T-cell (primary cell): Measurements from ENCODE around the gene MKNK2. TPM values are rescaled to one million over a fixed set of nuclear protein-coding genes. Genes with fewer than 3 reads are reported as not detected.

ENCODE experiments used
- ATAC-seq, 4 experiments: fragments of 200-7000 bp in 3 of 4; fragments of 150-1000 bp in 1 of 4; cut with Tn5 transposase; replicated peaks in 1 of 4; 1 replicate in 3 of 4; 2 replicates in 1 of 4; pipeline ENCODE4 v1.10.0; 2021; ENCODE audit warnings: moderate library complexity in 3 of 4, mild to moderate bottlenecking in 2 of 4, moderate number of reproducible peaks in 1 of 4
- CTCF ChIA-PET, 2 donors: fragments of 300-600 bp; sonication (Branson Sonifier 250); formaldehyde crosslinking; loops; one replicate each; lab custom pipeline; 2022; ENCODE audit warnings: antibody characterized with exemption in 2 of 2; lab: Charles Lee
- POLR2A ChIA-PET, 2 donors: fragments of 300-600 bp; sonication (Branson Sonifier 250); formaldehyde crosslinking; loops; one replicate each; lab custom pipeline; 2022; ENCODE audit warnings: antibody characterized with exemption in 2 of 2; lab: Charles Lee
- DNase-seq, 35 experiments: peaks; one replicate each; pipeline versions ENCODE4 v3.0.0 to v3.0.0-alpha.2; 2013 to 2023
- H3K27ac ChIP-seq: one replicate; pipeline ENCODE4 v1.5.1; 2013; ENCODE audit warnings: low read length
- H3K27me3 ChIP-seq, 2 experiments: replicated peaks in 1 of 2; 1 replicate in 1 of 2; 2 replicates in 1 of 2; pipeline versions ENCODE4 v1.6.1 to v1.7.0; 2013; ENCODE audit warnings: low read length in 1 of 2, mixed read lengths in 1 of 2; ENCODE audit not compliant: control insufficient read depth in 2 of 2, insufficient read depth in 2 of 2; ENCODE audit errors: extremely low read depth in 1 of 2
- H3K36me3 ChIP-seq, 2 donors: 1 replicate in 1 of 2; 2 replicates in 1 of 2; pipeline versions ENCODE4 v1.6.1 to v1.7.0; 2013; ENCODE audit warnings: low read length in 1 of 2; ENCODE audit not compliant: control insufficient read depth in 2 of 2, insufficient read depth in 1 of 2; ENCODE audit errors: extremely low read depth in 1 of 2
- H3K4me1 ChIP-seq, 2 experiments: 1 replicate in 1 of 2; 2 replicates in 1 of 2; pipeline versions ENCODE4 v1.6.1 to v1.7.0; 2013; ENCODE audit warnings: low read length in 2 of 2, mixed read lengths in 1 of 2; ENCODE audit not compliant: insufficient read depth in 2 of 2, control insufficient read depth in 1 of 2; ENCODE audit errors: extremely low read depth in 1 of 2
- H3K4me3 ChIP-seq, 2 donors: 1 replicate in 1 of 2; 2 replicates in 1 of 2; pipeline versions ENCODE4 v1.5.1 to v1.7.0; 2013; ENCODE audit warnings: mild to moderate bottlenecking in 2 of 2, low read length in 1 of 2, moderate library complexity in 1 of 2; ENCODE audit not compliant: control insufficient read depth in 1 of 2; ENCODE audit errors: extremely low read depth in 1 of 2
- H3K9me3 ChIP-seq: 2 replicates; pipeline ENCODE4 v1.7.0; 2013
- H3K27ac Mint-ChIP-seq, 2 donors: one replicate each; pipeline ENCODE4 v1.8.0; 2020 to 2021; ENCODE audit warnings: mild to moderate bottlenecking in 2 of 2, mixed read lengths in 2 of 2
- H3K27me3 Mint-ChIP-seq, 2 donors: one replicate each; pipeline ENCODE4 v1.8.0; 2021 to 2022; ENCODE audit warnings: mixed read lengths in 2 of 2
- H3K36me3 Mint-ChIP-seq: one replicate; pipeline ENCODE4 v1.8.0; 2021; ENCODE audit warnings: mixed read lengths
- H3K4me1 Mint-ChIP-seq, 3 donors: one replicate each; pipeline ENCODE4 v1.8.0; 2020 to 2022; ENCODE audit warnings: mixed read lengths in 3 of 3, mild to moderate bottlenecking in 1 of 3
- H3K4me3 Mint-ChIP-seq, 3 donors: one replicate each; pipeline ENCODE4 v1.8.0; 2020 to 2022; ENCODE audit warnings: mild to moderate bottlenecking in 3 of 3, mixed read lengths in 3 of 3, moderate library complexity in 3 of 3
- H3K9me3 Mint-ChIP-seq, 3 donors: one replicate each; pipeline ENCODE4 v1.8.0; 2020 to 2022; ENCODE audit warnings: mixed read lengths in 3 of 3
- WGBS: methylation state at CpG from one replicate; pipeline ENCODE4 v1.1.5; 2013; ENCODE audit warnings: missing lambda C conversion rate; ENCODE audit not compliant: insufficient coverage; 5-methylcytosine and 5-hydroxymethylcytosine counted together
- total RNA-seq, 35 experiments: library from RNA in 6 of 35; stranded (reverse) in 6 of 35; fragments of 120-200 nt in 1 of 35; gene quantifications; one replicate each; pipeline versions ENCODE4 v1.2.1 to v1.2.4 and lab custom pipeline; 2013 to 2026

MKNK2 gene
- total RNA-seq, 5 donors from 2014 or later (not counting 1 experiment from before 2014, with no cell fraction given): 196 to 242 (median 234) TPM

DNA sequence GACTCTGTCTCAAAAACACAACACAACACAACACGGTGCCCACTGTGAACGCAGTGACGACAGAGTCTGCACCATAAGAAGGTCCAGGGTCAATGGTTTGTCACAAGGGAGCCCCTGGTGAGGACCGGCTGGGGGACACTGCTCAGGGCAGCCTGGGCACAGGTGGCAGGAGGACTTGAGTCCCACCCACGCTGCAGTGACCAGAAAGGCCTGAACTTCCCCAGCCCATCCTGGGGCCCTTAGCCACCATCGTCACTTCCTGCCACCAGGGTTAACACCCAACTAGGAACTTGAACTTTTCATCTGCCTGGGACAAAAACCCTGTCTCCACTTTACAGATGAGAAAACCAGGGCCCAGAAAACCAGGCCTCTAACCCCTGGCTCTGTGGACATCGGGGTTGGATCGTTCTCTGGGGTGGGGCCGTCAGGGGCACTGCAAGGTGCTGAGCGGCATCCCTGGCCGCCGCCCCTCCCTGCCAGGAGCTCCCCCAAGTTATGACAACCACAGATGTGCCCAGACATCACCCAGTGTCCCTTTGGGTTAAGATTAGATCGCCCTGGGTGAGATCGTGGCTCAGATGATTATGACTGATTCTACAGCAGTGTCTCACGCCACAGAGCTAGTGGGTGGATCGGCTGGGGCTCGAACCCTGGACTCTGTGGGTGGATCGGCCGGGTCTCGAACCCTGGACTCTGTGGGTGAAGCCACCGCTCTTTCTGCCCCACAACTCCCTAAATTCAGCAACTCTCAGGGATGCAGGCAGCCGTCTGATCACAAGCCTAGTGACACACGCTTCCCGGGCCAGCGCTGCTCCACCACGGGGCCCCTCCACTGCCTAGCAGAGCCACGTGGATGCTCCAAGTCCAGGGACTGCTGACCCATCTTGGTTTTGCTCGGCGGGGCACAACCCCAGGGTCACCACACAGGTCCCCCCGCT lies 31.1 kb upstream of the MKNK2 start:
- peaks cover 59 to 71% (median 69%) of the 10 kb centered on the region in 3 donors for H3K4me1 Mint-ChIP-seq
- H3K36me3 Mint-ChIP-seq: peaks cover 19% of the 10 kb centered on the region
- H3K27ac Mint-ChIP-seq: peak overlapping the region; percentile 99
- peak overlapping the region; percentile 92 to 99 for H3K4me3 ChIP-seq
- DNase-seq (peak in 33 of 35 experiments; percentile 36 to 76 (median 56)), ATAC-seq (peak in 3 of 4 experiments; percentile 19 to 30 (median 27))
- peak overlapping the region; percentile 98 to 99 (median 99) for H3K4me3 Mint-ChIP-seq
- ChIA-PET CTCF (interaction anchor here in 1 of 2 donors (0.6 to 1.0 kb wide), 2 partner anchors 8 to 40 kb away, joined by 3 to 4 read pairs; no protein-coding TSS in a partner anchor), POLR2A (interaction anchor here in 1 of 2 donors (0.6 kb wide), 1 partner anchor 39 kb away, joined by 4 read pairs; no protein-coding TSS in a partner anchor)
- H3K9me3 Mint-ChIP-seq: no peaks in the 10 kb centered on the region
- H3K27me3 Mint-ChIP-seq: no peaks in the 10 kb centered on the region
- H3K36me3 ChIP-seq: peaks cover 11 to 47% of the 10 kb centered on the region in 2 donors
- H3K4me1 ChIP-seq: peaks cover 23 to 89% of the 10 kb centered on the region in 2 experiments
- 13% methylated on average over 26 of the region's 30 CpGs for WGBS
- no peaks in the 10 kb centered on the region for H3K27me3 ChIP-seq
- H3K27ac ChIP-seq: peak overlapping the region; percentile 97
- H3K9me3 ChIP-seq: no peaks in the 10 kb centered on the region

DNA sequence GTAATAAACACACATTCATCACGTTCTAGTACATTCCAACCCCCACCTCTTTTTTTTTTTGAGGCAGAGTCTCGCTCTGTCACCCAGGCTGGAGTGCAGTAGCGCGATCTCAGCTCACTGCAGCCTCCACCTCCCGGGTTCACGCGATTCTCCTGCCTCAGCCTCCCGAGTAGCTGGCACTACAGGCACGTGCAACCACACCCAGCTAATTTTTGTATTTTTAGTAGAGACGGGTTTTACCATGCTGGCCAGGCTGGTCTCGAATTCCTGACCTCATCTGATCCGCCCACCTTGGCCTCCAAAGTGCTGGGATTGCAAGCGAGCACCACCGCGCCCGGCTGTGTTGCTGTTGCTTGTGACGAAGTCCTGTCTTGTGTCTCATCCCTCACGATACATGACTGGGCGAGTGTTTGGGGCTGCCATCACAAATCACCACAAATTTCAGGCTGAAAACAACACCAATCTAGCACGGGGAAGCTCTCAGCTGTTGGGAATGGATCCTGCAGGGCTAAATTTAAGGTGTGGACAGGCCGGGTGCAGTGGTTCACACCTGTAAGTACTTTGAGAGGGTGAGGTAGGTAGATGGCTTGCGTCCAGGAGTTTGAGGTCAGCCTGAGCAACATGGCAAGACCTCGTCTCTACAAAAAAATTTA lies 29.4 kb upstream of the MKNK2 start:
- H3K36me3 Mint-ChIP-seq: peaks cover 19% of the 10 kb centered on the region
- ATAC-seq: no peak
- WGBS: 41% methylated on average over 11 of the region's 23 CpGs
- H3K4me3 ChIP-seq: no peak overlapping the region
- H3K27ac ChIP-seq: peak overlapping the region; percentile 62
- H3K9me3 Mint-ChIP-seq: no peaks in the 10 kb centered on the region
- peak overlapping the region; percentile 98 to 99 (median 99) for H3K4me3 Mint-ChIP-seq
- peak overlapping the region; percentile 99 for H3K27ac Mint-ChIP-seq
- peaks cover 14 to 82% of the 10 kb centered on the region in 2 experiments for H3K4me1 ChIP-seq
- H3K27me3 Mint-ChIP-seq: no peaks in the 10 kb centered on the region
- no peaks in the 10 kb centered on the region for H3K9me3 ChIP-seq
- ChIA-PET CTCF (interaction anchor here in 1 of 2 donors (0.6 kb wide), 1 partner anchor 630 kb away, joined by 3 read pairs; no protein-coding TSS in a partner anchor), POLR2A (no interaction called here)
- peaks cover 47 to 59% (median 58%) of the 10 kb centered on the region in 3 donors for H3K4me1 Mint-ChIP-seq
- DNase-seq: no peak
- H3K27me3 ChIP-seq: no peaks in the 10 kb centered on the region
- peaks cover 19 to 63% of the 10 kb centered on the region in 2 donors for H3K36me3 ChIP-seq

DNA sequence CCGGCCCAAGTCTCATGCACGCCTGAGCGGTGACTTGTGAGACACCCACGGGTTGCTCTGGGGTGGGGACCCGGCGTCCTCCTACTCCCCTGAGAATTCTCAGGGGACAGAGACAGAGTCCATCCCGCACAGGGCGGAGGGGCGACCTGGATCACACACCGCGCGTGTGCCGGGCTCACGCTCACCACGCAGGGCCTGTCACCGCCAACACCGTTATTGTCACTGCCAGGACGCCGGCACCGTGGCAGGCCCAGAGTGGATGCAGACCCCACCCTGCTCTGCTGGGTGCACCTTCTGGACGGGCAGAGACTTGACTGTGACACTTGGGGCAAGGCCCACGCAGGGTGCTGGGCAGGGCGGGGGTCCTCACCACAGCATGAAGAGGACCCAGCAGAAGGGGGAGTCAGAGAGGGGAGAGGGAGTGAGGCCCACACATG lies 28.8 kb upstream of the MKNK2 start:
- Mint-ChIP-seq H3K4me1 (peaks cover 42 to 56% (median 54%) of the 10 kb centered on the region in 3 donors), H3K27me3 (no peaks in the 10 kb centered on the region), H3K9me3 (no peaks in the 10 kb centered on the region), H3K4me3 (peak overlapping the region; percentile 98 to 99 (median 99)), H3K27ac (peak overlapping the region; percentile 99), H3K36me3 (peaks cover 15% of the 10 kb centered on the region)
- ChIA-PET POLR2A (no interaction called here), CTCF (interaction anchor here in 1 of 2 donors (0.6 kb wide), 1 partner anchor 630 kb away, joined by 3 read pairs; no protein-coding TSS in a partner anchor)
- DNase-seq (no peak), ATAC-seq (no peak)
- H3K4me3 ChIP-seq: no peak overlapping the region
- WGBS: 63% methylated on average over 21 of the region's 23 CpGs
- H3K27ac ChIP-seq: peak overlapping the region; percentile 62
- peaks cover 14 to 85% of the 10 kb centered on the region in 2 experiments for H3K4me1 ChIP-seq
- H3K27me3 ChIP-seq: no peaks in the 10 kb centered on the region
- peaks cover 19 to 69% of the 10 kb centered on the region in 2 donors for H3K36me3 ChIP-seq
- H3K9me3 ChIP-seq: no peaks in the 10 kb centered on the region

DNA sequence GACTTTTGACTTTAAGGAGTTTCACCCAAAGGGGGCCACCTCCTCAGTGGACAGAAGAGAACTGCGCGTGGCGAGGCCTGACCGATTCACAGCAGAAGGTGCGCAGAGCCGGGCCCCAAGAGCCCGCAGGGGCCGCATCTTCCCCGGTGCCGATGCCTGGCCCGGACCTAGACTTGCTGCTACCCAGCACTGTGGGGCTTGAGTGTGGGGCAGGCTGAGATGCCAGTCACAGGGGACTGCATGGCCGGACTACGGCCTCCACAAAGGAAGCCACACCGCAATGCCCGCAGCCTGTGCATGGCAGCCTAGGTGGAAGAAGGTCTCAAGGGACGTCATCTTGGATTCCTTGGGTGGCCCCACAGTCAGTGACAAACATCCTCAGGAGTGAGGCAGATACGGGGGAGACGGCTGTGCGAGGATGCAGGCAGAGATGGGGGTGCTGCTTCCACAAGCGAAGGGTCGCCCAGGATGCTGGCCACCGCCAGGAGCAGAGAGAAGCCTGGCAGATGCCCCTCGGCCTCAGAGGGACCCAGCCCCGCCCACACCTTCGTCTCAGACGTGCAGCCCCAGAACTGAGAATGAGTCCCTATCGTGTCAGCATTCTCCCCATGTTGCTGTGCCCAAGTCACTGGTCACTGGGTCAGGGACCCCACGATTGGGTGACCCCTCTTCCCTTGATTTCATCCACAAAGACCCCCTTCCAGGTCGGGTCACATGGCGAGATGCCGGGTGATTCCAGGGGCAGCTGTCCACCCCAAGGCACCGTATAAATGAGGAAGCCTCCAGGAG lies 28.2 kb upstream of the MKNK2 start:
- Mint-ChIP-seq H3K36me3 (peaks cover 15% of the 10 kb centered on the region), H3K27ac (peak overlapping the region; percentile 99), H3K4me3 (peak overlapping the region; percentile 98 to 99 (median 99)), H3K9me3 (no peaks in the 10 kb centered on the region), H3K27me3 (no peaks in the 10 kb centered on the region), H3K4me1 (peaks cover 44 to 57% (median 56%) of the 10 kb centered on the region in 3 donors)
- 86% methylated on average over 28 of the region's 32 CpGs for WGBS
- Histone ChIP-seq H3K27me3 (no peaks in the 10 kb centered on the region), H3K4me1 (peaks cover 14 to 88% of the 10 kb centered on the region in 2 experiments), H3K36me3 (peaks cover 19 to 73% of the 10 kb centered on the region in 2 donors), H3K27ac (peak overlapping the region; percentile 18), H3K4me3 (peak overlapping the region in 1 of 2 donors; percentile 3), H3K9me3 (no peaks in the 10 kb centered on the region)
- ChIA-PET POLR2A (no interaction called here), CTCF (no interaction called here)
- ATAC-seq (no peak), DNase-seq (no peak)

DNA sequence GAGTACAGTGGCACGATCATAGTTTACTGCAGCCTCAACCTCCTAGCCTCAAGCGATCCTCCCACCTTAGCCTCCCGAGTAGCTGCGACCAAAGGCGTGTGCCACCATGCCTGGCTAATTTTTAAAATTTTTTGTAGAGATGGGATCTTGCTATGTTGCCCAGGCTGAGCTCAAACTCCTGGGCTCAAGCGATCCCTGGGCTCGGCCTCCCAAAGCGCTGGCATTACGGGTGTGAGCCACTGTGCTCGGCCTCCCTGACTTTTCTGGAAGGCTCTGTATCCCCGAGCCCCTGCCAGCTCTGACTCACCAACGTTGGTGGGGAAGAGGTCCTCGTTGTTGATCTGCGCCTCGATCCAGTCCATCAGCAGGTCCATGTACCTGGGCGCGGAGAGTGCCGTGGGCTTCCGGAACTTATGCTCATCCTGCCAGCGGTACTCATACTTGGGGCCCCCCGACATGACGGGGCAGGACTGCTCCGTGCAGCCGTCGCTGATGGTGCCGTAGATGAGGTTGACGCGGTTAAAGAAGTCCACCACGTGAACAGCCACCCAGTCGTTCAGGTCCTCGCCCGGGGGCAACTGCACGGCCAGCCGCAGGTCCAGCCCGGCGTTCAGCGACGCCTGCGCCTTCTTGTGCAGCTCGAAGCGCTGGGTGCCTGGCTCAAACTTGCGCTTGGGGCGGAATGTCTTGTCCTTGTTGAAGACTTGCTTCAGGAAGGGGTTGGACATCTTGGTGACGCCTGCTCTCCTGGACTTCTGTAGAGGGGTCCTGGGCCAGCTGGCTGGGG lies 27.0 kb upstream of the MKNK2 start:
- peaks cover 43 to 58% (median 57%) of the 10 kb centered on the region in 3 donors for H3K4me1 Mint-ChIP-seq
- Histone ChIP-seq H3K4me1 (peaks cover 14 to 87% of the 10 kb centered on the region in 2 experiments), H3K9me3 (no peaks in the 10 kb centered on the region), H3K4me3 (no peak overlapping the region), H3K27ac (no peak overlapping the region), H3K27me3 (no peaks in the 10 kb centered on the region), H3K36me3 (peaks cover 21 to 85% of the 10 kb centered on the region in 2 donors)
- 95% methylated on average over 36 of the region's 44 CpGs for WGBS
- ChIA-PET POLR2A (interaction anchor here in 1 of 2 donors (0.6 kb wide), 1 partner anchor 12 kb away, joined by 4 read pairs; no protein-coding TSS in a partner anchor), CTCF (no interaction called here)
- H3K9me3 Mint-ChIP-seq: no peaks in the 10 kb centered on the region
- ATAC-seq: no peak
- no peak overlapping the region for H3K4me3 Mint-ChIP-seq
- H3K27ac Mint-ChIP-seq: peak overlapping the region; percentile 39 to 99
- peaks cover 14% of the 10 kb centered on the region for H3K36me3 Mint-ChIP-seq
- DNase-seq: no peak
- no peaks in the 10 kb centered on the region for H3K27me3 Mint-ChIP-seq
